ENCODE measurements around the gene MYO5C.

The MYO5C gene

GRCh38 chr15:52318729-52319500, 23.3 kb upstream of the MYO5C start:
- H3K36me3 ChIP-seq (ENCODE audit: control insufficient read depth in 1 of 2, insufficient read depth in 2 of 2, low read depth in 1 of 2, low read length in 2 of 2): peaks cover 23 to 78% of the 10 kb centered on the region in 2 experiments
- H4K8ac ChIP-seq (ENCODE audit: low read length): no peak overlapping the region
- no peak overlapping the region for H3K9ac ChIP-seq (ENCODE audit: low read length)
- no peak overlapping the region for H3K4me2 ChIP-seq (ENCODE audit: low read length, poor library complexity, severe bottlenecking)
- H3K23ac ChIP-seq (ENCODE audit: low read length in 2 of 2): peak overlapping the region in 1 of 2 experiments; percentile 24
- no peaks in the 10 kb centered on the region for H3K4me1 ChIP-seq (ENCODE audit: control insufficient read depth, insufficient read depth, low read depth, low read length)
- no peak overlapping the region for H3K18ac ChIP-seq (ENCODE audit: low read depth in 1 of 2, low read length in 2 of 2)
- no peak overlapping the region for H4K91ac ChIP-seq (ENCODE audit: low read length)
- WGBS: 98% methylated on average over 12 of the region's 13 CpGs
- no peak overlapping the region for H2AFZ ChIP-seq (ENCODE audit: low read depth, low read length)
- H3K4me3 ChIP-seq (ENCODE audit: insufficient read depth in 1 of 2, low read depth in 1 of 2, low read length in 2 of 2): no peak overlapping the region
- peak overlapping the region in 1 of 2 experiments; percentile 57 for H3K14ac ChIP-seq (ENCODE audit: low read length in 2 of 2)
- H3K27me3 ChIP-seq (ENCODE audit: control insufficient read depth in 1 of 2, insufficient read depth in 1 of 2, low read length in 2 of 2): no peaks in the 10 kb centered on the region
- no peak overlapping the region for H3K4ac ChIP-seq (ENCODE audit: low read depth in 1 of 2, low read length in 2 of 2)
- H2BK12ac ChIP-seq (ENCODE audit: low read length in 2 of 2): no peak overlapping the region
- H2BK5ac ChIP-seq (ENCODE audit: low read depth, low read length, poor library complexity, severe bottlenecking): no peak overlapping the region
- H2BK15ac ChIP-seq (ENCODE audit: low read depth, poor library complexity, severe bottlenecking): no peak overlapping the region
- no peak overlapping the region for H3K27ac ChIP-seq (ENCODE audit: low read length, poor library complexity, severe bottlenecking)
- no peak for DNase-seq
- H2BK120ac ChIP-seq (ENCODE audit: low read depth, low read length): no peak overlapping the region
- no peak overlapping the region for H2AK5ac ChIP-seq (ENCODE audit: low read length, severe bottlenecking)
- H3K9me3 ChIP-seq (ENCODE audit: control insufficient read depth, low read length): no peaks in the 10 kb centered on the region
- no peaks in the 10 kb centered on the region for H3K79me1 ChIP-seq (replicated peaks; ENCODE audit: low read length, poor library complexity, severe bottlenecking)

- Histone ChIP-seq H2BK120ac (ENCODE audit: low read depth, low read length) (no peak overlapping the region), H2BK5ac (ENCODE audit: low read depth, low read length, poor library complexity, severe bottlenecking) (no peak overlapping the region), H3K9ac (ENCODE audit: low read length) (no peak overlapping the region), H2BK15ac (ENCODE audit: low read depth, poor library complexity, severe bottlenecking) (no peak overlapping the region), H3K4me2 (ENCODE audit: low read length, poor library complexity, severe bottlenecking) (no peak overlapping the region), H4K8ac (ENCODE audit: low read length) (no peak overlapping the region), H3K14ac (ENCODE audit: low read length in 2 of 2) (no peak overlapping the region), H3K27me3 (ENCODE audit: control insufficient read depth in 1 of 2, insufficient read depth in 1 of 2, low read length in 2 of 2) (no peaks in the 10 kb centered on the region), H3K4me1 (ENCODE audit: control insufficient read depth, insufficient read depth, low read depth, low read length) (no peaks in the 10 kb centered on the region), H2AFZ (ENCODE audit: low read depth, low read length) (no peak overlapping the region), H3K36me3 (ENCODE audit: control insufficient read depth in 1 of 2, insufficient read depth in 2 of 2, low read depth in 1 of 2, low read length in 2 of 2) (peaks cover 23 to 84% of the 10 kb centered on the region in 2 experiments), H3K79me1 (replicated peaks; ENCODE audit: low read length, poor library complexity, severe bottlenecking) (no peaks in the 10 kb centered on the region), H3K4ac (ENCODE audit: low read depth in 1 of 2, low read length in 2 of 2) (no peak overlapping the region), H3K23ac (ENCODE audit: low read length in 2 of 2) (no peak overlapping the region), H2AK5ac (ENCODE audit: low read length, severe bottlenecking) (no peak overlapping the region), H3K18ac (ENCODE audit: low read depth in 1 of 2, low read length in 2 of 2) (no peak overlapping the region), H2BK12ac (ENCODE audit: low read length in 2 of 2) (no peak overlapping the region), H3K4me3 (ENCODE audit: insufficient read depth in 1 of 2, low read depth in 1 of 2, low read length in 2 of 2) (no peak overlapping the region), H3K9me3 (ENCODE audit: control insufficient read depth, low read length) (no peaks in the 10 kb centered on the region), H3K27ac (ENCODE audit: low read length, poor library complexity, severe bottlenecking) (no peak overlapping the region), H4K91ac (ENCODE audit: low read length) (no peak overlapping the region)
- DNase-seq: no peak
- 95% methylated on average over 2 of the region's 2 CpGs for WGBS
Observed at GRCh38 chr15:52317688-52318087, 22.1 kb upstream of the MYO5C start.

- Histone ChIP-seq H3K4ac (ENCODE audit: low read depth in 1 of 2, low read length in 2 of 2) (no peak overlapping the region), H2BK12ac (ENCODE audit: low read length in 2 of 2) (no peak overlapping the region), H3K4me1 (ENCODE audit: control insufficient read depth, insufficient read depth, low read depth, low read length) (no peaks in the 10 kb centered on the region), H3K9me3 (ENCODE audit: control insufficient read depth, low read length) (no peaks in the 10 kb centered on the region), H2AFZ (ENCODE audit: low read depth, low read length) (no peak overlapping the region), H3K27ac (ENCODE audit: low read length, poor library complexity, severe bottlenecking) (no peak overlapping the region), H2BK15ac (ENCODE audit: low read depth, poor library complexity, severe bottlenecking) (no peak overlapping the region), H3K4me2 (ENCODE audit: low read length, poor library complexity, severe bottlenecking) (no peak overlapping the region), H3K18ac (ENCODE audit: low read depth in 1 of 2, low read length in 2 of 2) (no peak overlapping the region), H3K79me1 (replicated peaks; ENCODE audit: low read length, poor library complexity, severe bottlenecking) (no peaks in the 10 kb centered on the region), H3K36me3 (ENCODE audit: control insufficient read depth in 1 of 2, insufficient read depth in 2 of 2, low read depth in 1 of 2, low read length in 2 of 2) (peaks cover 20 to 85% of the 10 kb centered on the region in 2 experiments), H4K8ac (ENCODE audit: low read length) (no peak overlapping the region), H2BK120ac (ENCODE audit: low read depth, low read length) (no peak overlapping the region), H3K4me3 (ENCODE audit: insufficient read depth in 1 of 2, low read depth in 1 of 2, low read length in 2 of 2) (no peak overlapping the region), H3K14ac (ENCODE audit: low read length in 2 of 2) (no peak overlapping the region), H2AK5ac (ENCODE audit: low read length, severe bottlenecking) (no peak overlapping the region), H2BK5ac (ENCODE audit: low read depth, low read length, poor library complexity, severe bottlenecking) (no peak overlapping the region), H3K23ac (ENCODE audit: low read length in 2 of 2) (no peak overlapping the region), H3K27me3 (ENCODE audit: control insufficient read depth in 1 of 2, insufficient read depth in 1 of 2, low read length in 2 of 2) (no peaks in the 10 kb centered on the region), H4K91ac (ENCODE audit: low read length) (no peak overlapping the region), H3K9ac (ENCODE audit: low read length) (no peak overlapping the region)
- WGBS: 94% methylated on average over 2 of the region's 2 CpGs
- no peak for DNase-seq
Observed at GRCh38 chr15:52317022-52317421, 21.4 kb upstream of the MYO5C start.

- Histone ChIP-seq H2BK120ac (ENCODE audit: low read depth, low read length) (no peak overlapping the region), H3K79me1 (replicated peaks; ENCODE audit: low read length, poor library complexity, severe bottlenecking) (peaks cover 1% of the 10 kb centered on the region), H3K9me3 (ENCODE audit: control insufficient read depth, low read length) (no peaks in the 10 kb centered on the region), H2AFZ (ENCODE audit: low read depth, low read length) (no peak overlapping the region), H4K91ac (ENCODE audit: low read length) (no peak overlapping the region), H3K36me3 (ENCODE audit: control insufficient read depth in 1 of 2, insufficient read depth in 2 of 2, low read depth in 1 of 2, low read length in 2 of 2) (peaks cover 12 to 37% of the 10 kb centered on the region in 2 experiments), H3K27ac (ENCODE audit: low read length, poor library complexity, severe bottlenecking) (no peak overlapping the region), H3K4me3 (ENCODE audit: insufficient read depth in 1 of 2, low read depth in 1 of 2, low read length in 2 of 2) (no peak overlapping the region), H4K8ac (ENCODE audit: low read length) (no peak overlapping the region), H3K4ac (ENCODE audit: low read depth in 1 of 2, low read length in 2 of 2) (no peak overlapping the region), H2BK15ac (ENCODE audit: low read depth, poor library complexity, severe bottlenecking) (no peak overlapping the region), H2BK12ac (ENCODE audit: low read length in 2 of 2) (no peak overlapping the region), H3K18ac (ENCODE audit: low read depth in 1 of 2, low read length in 2 of 2) (no peak overlapping the region), H3K27me3 (ENCODE audit: control insufficient read depth in 1 of 2, insufficient read depth in 1 of 2, low read length in 2 of 2) (no peaks in the 10 kb centered on the region), H3K4me1 (ENCODE audit: control insufficient read depth, insufficient read depth, low read depth, low read length) (peaks cover 2% of the 10 kb centered on the region), H3K4me2 (ENCODE audit: low read length, poor library complexity, severe bottlenecking) (no peak overlapping the region), H2BK5ac (ENCODE audit: low read depth, low read length, poor library complexity, severe bottlenecking) (no peak overlapping the region), H3K14ac (ENCODE audit: low read length in 2 of 2) (no peak overlapping the region), H3K9ac (ENCODE audit: low read length) (no peak overlapping the region), H3K23ac (ENCODE audit: low read length in 2 of 2) (no peak overlapping the region), H2AK5ac (ENCODE audit: low read length, severe bottlenecking) (no peak overlapping the region)
- WGBS: 91% methylated on average over 6 of the region's 6 CpGs
- DNase-seq: no peak
Observed at GRCh38 chr15:52309154-52309548, 13.5 kb upstream of the MYO5C start.

Data from mesenchymal stem cell (in vitro differentiated cells and primary cell).